NB4 (cell line): ENCODE results near the gene ACBD6.

Experiments used
- CTCF ChIP-seq: IDR thresholded peaks from one replicate; pipeline ENCODE4 v1.5.1; 2012; ENCODE audit warnings: low read depth, low read length
- MAX ChIP-seq: IDR thresholded peaks from 2 replicates; pipeline ENCODE4 v1.6.1; 2011; ENCODE audit warnings: low read depth, low read length
- MYC ChIP-seq: IDR thresholded peaks from 2 replicates; pipeline ENCODE4 v1.6.1; 2011; ENCODE audit warnings: low read depth, low read length
- POLR2A ChIP-seq: IDR thresholded peaks from 2 replicates; pipeline ENCODE4 v1.6.1; 2011; ENCODE audit warnings: mild to moderate bottlenecking; ENCODE audit not compliant: insufficient read length; ENCODE audit errors: extremely low read depth

GRCh38 chr1:180282401-180283044 lies 219.9 kb downstream of the ACBD6 start:
- TF ChIP-seq CTCF (no peak), POLR2A (no peak), MAX (no peak), MYC (no peak)
